Measurements from ENCODE around the gene ALDH1A3.
"Not testable (repeated sequence)": the region's sequence is repeated elsewhere in the genome, so short reads cannot be mapped to it uniquely, and the experiment has no call there.

Gene ALDH1A3

DNA sequence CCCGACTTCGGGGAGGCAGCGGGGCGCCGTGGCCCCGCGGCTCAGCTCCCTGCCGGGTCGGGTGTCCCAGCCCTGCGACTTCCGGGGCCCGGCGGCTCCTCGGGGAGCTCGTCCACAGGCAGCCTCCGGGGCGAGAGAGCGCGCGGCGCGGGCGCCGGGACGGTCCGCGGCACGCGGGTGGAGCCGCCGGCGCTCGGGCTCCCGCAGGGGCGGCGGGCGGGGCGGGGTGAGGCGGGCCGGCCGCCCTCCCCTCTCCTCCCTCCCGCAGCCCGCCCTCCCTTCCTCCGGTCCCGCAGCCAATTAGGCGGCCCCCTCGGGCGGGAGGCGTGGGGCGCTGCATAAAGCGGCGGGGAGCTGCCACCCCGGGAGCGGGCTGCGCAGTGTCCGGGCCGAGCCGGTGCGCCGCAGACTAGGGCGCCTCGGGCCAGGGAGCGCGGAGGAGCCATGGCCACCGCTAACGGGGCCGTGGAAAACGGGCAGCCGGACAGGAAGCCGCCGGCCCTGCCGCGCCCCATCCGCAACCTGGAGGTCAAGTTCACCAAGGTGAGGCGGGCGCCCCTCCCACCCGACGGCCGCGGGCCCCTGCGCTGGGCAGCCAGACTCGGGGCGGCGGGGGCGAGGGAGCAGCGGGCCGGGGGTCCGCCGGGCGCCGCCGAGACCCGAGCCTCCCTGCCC is at the start of gene ALDH1A3:
Gene ALDH1A3, plus strand, starts transcription at position 368 of the 675 bp plus-strand sequence. Its CDS starts 77 bp downstream, at position 445.
- DNase-seq = no peak

DNA sequence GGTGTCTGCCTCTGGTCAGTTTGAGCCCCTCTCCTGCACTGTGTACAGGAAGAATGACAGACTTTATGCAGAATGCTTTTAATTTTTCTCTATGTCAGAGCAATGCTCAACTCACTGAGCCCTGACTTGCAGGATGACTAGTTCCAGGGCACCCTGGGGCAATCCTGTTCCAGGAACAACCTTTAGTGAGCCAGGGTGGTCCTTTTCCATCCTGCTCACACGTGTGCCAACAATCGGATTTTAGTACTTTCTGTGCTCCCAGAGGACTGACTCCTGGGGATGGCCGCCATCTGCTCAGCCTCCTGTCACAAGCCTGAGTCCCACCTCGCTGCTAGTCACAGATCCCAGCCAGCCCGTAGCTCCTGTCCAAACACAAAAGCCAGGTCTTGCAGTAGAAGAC is 48.2 kb upstream of the ALDH1A3 start:
- DNase-seq = no peak

- no peak for DNase-seq
Measured at GRCh38 chr15:100832149-100832942, 47.3 kb upstream of the ALDH1A3 start.

GRCh38 chr15:100833417-100834389 is 45.9 kb upstream of the ALDH1A3 start:
- no peak for DNase-seq

GRCh38 chr15:100834731-100835130 is 44.9 kb upstream of the ALDH1A3 start:
- no peak for DNase-seq

GRCh38 chr15:100835636-100836035 is 44.0 kb upstream of the ALDH1A3 start:
- no peak for DNase-seq

- DNase-seq = no peak
Measured at GRCh38 chr15:100836501-100836900, 43.1 kb upstream of the ALDH1A3 start.

DNA sequence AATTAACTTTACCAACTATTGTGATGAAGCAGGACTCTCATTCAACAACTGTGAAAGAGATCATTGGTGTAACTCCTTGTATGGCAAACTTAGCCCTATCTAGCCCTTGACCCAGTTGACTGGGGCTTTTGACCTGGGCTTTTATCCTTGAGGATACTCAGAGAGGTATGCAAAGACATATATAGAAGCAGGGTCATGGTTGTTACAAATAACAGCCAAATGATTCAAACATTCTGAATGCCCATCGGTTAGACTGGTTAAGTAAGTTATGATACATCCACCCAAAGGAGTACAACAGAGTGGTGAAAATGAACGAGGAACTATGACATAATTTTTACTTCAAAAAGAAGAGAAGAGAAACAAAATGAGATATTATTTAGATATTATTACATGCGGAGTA is 38.2 kb upstream of the ALDH1A3 start:
- DNase-seq = no peak

DNA sequence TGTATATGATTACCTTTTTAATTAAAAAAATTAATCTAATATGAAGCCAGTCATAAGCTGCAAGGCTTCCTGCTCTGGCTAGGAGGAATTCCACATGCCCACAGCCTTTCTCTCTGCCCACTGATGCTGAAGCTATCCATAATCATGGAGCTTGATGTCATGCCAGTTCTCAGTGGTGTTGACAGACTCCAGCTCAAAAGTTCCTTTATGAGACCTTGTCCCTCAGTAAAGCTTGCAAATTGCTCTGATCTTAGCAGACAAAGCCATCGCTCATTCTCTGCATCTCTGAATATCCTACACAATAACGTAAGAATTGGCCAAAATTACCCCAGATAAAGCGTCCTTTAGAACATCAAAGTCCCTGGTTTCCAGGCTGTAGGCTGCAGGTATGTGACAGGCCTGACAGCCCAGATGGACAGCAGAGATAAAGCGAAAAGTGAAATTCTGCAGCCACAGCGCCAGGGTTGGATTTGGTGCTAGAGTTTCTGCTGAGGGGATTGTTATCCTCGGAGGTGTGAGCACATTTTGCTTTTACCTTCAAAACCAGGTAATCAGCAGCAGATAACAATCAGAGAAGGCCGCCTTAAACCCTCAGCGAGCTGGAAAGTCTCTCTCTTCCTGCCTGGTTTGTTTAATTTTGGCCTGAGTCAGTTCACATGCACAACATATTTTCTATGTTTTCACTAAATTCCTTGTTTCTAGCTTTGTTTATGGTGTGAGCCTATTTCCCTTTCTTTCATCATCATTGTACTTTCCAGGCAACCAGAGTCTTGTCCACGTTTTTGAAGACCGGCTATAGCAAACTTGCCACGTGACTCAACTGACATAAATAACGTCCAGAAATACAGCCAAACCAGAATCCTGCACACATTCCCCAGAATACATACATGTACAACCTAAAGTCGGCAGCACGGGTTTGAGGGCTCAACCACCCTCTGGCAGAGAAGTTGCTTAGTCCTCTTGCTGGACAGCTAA is 36.6 kb upstream of the ALDH1A3 start:
- DNase-seq = no peak

GRCh38 chr15:100844167-100844566 is 35.5 kb upstream of the ALDH1A3 start:
- no peak for DNase-seq

GRCh38 chr15:100844778-100845177 is 34.9 kb upstream of the ALDH1A3 start:
- no peak for DNase-seq

GRCh38 chr15:100847194-100847593 is 32.4 kb upstream of the ALDH1A3 start:
- DNase-seq = no peak

DNA sequence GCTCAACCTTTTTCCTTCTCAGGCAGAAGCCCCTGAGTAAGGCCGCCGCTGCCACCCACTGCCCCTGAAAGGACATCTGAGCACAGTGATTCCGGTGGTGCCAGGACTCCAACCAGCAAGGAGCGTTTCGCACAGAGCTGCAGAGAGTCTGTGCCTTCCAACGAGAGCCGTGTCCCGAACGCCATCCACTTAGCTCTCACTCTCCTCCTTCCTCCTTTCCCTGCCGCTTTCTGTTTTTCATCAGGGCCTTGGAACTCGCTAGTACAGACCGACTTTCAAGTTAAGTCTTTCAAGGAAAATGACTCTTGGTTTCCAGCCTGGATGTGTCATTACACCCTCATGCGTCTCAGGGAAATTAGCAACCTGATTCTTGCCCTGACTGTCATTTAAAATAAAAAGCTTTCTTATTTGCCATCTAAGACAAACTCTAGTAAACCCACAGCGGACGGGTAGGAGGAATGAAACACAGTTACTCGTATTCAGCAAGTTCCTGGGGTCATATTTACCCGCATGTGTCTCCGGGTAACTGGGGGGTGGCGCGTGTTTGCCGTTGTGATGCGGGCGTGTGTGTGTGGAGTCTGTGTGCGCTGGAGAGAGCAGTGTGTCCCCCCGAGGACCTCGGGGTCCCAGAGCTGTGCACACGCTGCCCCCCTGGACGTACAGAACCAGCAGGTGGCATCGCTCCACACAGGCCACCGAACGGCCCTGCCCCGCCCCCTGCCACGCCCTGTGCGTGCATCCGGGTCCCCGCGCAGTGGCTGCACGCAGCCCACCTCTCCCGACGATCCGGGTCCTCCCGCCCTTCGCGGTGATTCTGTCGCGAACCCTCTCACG is 30.4 kb upstream of the ALDH1A3 start:
- DNase-seq = peak; percentile 74

DNA sequence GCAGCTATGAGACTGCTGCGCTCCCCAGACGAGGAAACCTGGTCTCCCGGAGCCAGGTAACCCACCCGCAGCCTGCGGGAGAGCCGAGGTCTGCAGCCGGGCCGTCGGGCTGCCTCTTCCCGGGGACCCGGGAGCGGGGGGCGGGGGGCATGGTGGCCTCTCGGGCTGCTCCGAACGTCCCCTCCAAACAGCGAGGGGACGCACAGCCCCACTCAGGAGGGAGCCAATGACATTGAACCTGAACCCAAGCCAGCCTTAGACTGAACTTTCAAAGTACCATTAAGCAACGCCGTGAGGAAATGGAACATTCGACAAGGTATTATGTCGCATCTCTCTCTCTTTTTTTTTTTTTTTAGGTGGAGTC is 29.8 kb upstream of the ALDH1A3 start:
- DNase-seq = no peak

GRCh38 chr15:100851428-100852015 is 28.1 kb upstream of the ALDH1A3 start:
- not testable (repeated sequence) for DNase-seq

DNA sequence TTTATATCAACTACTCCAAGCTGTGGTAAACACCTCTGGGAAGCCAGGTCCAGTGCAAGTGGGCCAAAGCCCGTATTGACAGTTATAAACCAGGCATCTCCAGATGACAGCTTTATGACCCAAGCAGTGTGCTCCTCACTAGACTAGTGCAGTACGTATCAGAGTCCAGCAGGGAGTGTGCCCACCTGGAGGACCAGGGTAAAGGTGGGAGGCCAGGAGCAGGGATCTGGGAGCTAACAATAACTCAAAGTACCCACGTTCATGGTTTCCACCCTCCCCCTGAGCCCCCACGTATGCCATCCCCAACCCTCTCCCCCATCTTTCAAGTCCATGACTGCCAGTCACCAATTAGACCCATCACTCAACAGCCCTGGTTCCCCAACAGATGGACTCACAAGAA is 27.0 kb upstream of the ALDH1A3 start:
- DNase-seq = no peak

DNA sequence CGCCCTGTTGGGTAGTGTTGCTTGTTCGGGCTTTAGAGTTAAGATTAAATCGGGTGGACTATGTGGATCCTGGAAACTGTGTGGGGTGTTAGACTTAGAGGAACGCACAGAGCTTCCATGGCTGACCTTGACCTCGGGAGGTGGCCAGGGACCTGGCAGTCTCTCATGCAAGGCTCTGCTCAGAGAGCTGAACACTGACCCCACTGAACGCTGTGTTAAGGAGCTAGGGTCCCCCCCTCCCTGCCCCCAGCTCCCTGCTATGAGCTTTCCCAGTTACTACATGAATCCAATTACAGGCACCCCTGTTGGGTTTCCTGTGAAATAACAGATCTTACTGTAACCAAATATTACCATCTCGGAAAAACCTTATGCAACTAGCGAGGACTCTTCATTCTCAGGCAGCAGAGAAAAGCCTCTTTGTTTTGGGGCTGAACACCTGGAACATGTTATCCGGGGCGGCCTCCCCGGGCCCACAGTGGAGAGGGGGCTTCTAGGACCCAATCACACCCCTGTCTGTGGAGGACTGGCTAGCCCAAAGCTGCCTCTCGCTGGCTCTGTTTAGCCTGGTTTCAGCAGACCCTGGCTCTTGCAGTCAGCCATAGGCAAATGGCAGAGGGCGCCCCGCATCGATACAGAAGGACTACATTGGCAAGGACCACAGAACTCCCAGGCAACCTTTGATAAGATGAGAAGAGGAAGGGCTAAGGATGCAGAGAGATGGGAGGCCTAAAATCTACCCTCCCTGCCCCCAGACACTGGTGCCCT is 25.8 kb upstream of the ALDH1A3 start:
- DNase-seq = no peak

DNA sequence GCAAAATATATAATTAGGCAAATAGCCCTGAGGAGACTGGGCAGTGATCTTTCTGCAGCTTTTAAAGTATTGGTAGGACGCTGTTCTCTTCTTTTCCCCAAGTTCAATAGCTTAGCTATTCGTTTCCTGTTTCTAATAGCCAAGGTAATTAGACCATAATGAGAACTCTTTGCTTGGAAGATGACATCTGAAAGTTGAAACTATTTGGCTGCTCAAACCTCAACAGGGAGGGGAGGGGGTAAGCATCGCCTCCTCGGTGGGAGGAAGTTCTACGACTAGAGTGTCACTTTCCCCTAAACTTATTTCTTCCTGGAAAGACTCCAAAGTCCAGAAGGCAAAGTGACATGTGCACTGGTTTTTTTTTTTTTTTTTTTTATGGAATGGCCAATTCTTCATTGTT is 22.8 kb upstream of the ALDH1A3 start:
- DNase-seq = no peak

DNA sequence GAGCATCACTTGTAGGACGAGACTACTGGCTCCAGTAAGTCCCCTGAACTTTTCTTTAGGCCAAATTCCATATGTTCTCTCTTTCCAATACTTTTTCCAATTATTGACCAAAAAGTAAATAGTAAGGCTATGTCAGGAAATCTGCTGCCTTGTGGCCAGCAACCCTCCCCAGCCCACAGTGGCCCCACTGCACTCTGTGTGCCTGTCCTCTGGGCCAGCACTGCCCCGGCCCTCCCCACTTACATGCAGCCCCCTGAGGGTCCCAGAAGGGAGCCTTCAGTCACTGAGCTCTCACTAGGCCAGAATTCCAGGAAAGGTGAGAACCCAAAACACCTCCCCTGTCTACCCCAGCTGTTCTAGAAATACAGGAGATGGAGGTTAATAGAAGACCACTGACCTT is 21.3 kb upstream of the ALDH1A3 start:
- DNase-seq = no peak

All from stimulated activated CD8-positive, alpha-beta memory T cell treated with anti-CD3 and anti-CD28 coated beads, Interleukin-4, amount 100 ng/mL, for 48 hours (primary cell).